Spinal cord (tissue), 10 donors: ENCODE data around the gene ENO2. TPM values are rescaled to one million over a fixed set of nuclear protein-coding genes. Genes with fewer than 3 reads are reported as not detected.
"Not testable (repeated sequence)": the region's sequence is repeated elsewhere in the genome, so short reads cannot be mapped to it uniquely, and the experiment has no call there.

Experiments used
- DNase-seq, 6 donors: peaks; one replicate each; pipeline versions ENCODE4 v3.0.0 to v3.0.0-alpha.2; 2013 to 2015; ENCODE audit warnings: low spot score in 6 of 6, low read depth in 4 of 6
- H3K27ac ChIP-seq: one replicate; pipeline ENCODE4 v1.5.1; 2013; ENCODE audit warnings: low read depth, low read length, control low read depth
- H3K27me3 ChIP-seq: one replicate; pipeline ENCODE4 v1.6.1; 2013; ENCODE audit warnings: low read length; ENCODE audit not compliant: control insufficient read depth, insufficient read depth
- H3K36me3 ChIP-seq: one replicate; pipeline ENCODE4 v1.6.1; 2013; ENCODE audit warnings: low read length; ENCODE audit not compliant: control insufficient read depth, insufficient read depth
- H3K4me1 ChIP-seq: one replicate; pipeline ENCODE4 v1.6.1; 2013; ENCODE audit warnings: low read length; ENCODE audit not compliant: control insufficient read depth, insufficient read depth
- H3K4me3 ChIP-seq: one replicate; pipeline ENCODE4 v1.5.1; 2013; ENCODE audit warnings: low read depth, low read length, control low read depth
- H3K9me3 ChIP-seq: one replicate; pipeline ENCODE4 v1.6.1; 2013; ENCODE audit warnings: low read length; ENCODE audit not compliant: control insufficient read depth, insufficient read depth
- WGBS: methylation state at CpG from one replicate; pipeline ENCODE4 v1.1.5; 2013; ENCODE audit warnings: missing lambda C conversion rate; ENCODE audit not compliant: insufficient coverage; 5-methylcytosine and 5-hydroxymethylcytosine counted together
- polyA plus RNA-seq, 2 donors: library from polyadenylated mRNA; unstranded; fragments of 120-200 nt; gene quantifications; one replicate each; pipeline ENCODE4 v1.2.1, GENCODE V29; 2013; ENCODE audit not compliant: insufficient read length in 2 of 2
- total RNA-seq, 2 donors: library from RNA; depleted of rRNA in 1 of 2; stranded (reverse); fragments of 120-200 nt in 1 of 2; fragments of >200 nt in 1 of 2; gene quantifications; one replicate each; pipeline versions ENCODE4 v1.2.3 to v1.2.4, GENCODE V29; 2013 to 2014
- donor health status: healthy.

The ENO2 gene
- total and polyA plus RNA-seq, 4 donors: 118 to 640 (median 461) TPM

DNA sequence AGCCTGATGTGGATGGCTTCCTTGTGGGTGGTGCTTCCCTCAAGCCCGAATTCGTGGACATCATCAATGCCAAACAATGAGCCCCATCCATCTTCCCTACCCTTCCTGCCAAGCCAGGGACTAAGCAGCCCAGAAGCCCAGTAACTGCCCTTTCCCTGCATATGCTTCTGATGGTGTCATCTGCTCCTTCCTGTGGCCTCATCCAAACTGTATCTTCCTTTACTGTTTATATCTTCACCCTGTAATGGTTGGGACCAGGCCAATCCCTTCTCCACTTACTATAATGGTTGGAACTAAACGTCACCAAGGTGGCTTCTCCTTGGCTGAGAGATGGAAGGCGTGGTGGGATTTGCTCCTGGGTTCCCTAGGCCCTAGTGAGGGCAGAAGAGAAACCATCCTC is 44.1 kb upstream of the ENO2 start:
- Histone ChIP-seq H3K4me1 (peaks cover 56% of the 10 kb centered on the region), H3K36me3 (peaks cover 43% of the 10 kb centered on the region)
- 100% methylated on average over 1 of the region's 4 CpGs for WGBS
- not testable (repeated sequence) for DNase-seq, H3K9me3 ChIP-seq, H3K4me3 ChIP-seq, H3K27me3 ChIP-seq, H3K27ac ChIP-seq

GRCh38 chr12:6871052-6871957 is 43.1 kb upstream of the ENO2 start:
- H3K36me3 ChIP-seq: peaks cover 33% of the 10 kb centered on the region
- DNase-seq: no peak
- H3K4me1 ChIP-seq: peaks cover 56% of the 10 kb centered on the region
- H3K4me3 ChIP-seq: peak overlapping the region; percentile 73
- H3K9me3 ChIP-seq: no peaks in the 10 kb centered on the region
- no peaks in the 10 kb centered on the region for H3K27me3 ChIP-seq
- 80% methylated on average over 11 of the region's 12 CpGs for WGBS
- no peak overlapping the region for H3K27ac ChIP-seq

DNA sequence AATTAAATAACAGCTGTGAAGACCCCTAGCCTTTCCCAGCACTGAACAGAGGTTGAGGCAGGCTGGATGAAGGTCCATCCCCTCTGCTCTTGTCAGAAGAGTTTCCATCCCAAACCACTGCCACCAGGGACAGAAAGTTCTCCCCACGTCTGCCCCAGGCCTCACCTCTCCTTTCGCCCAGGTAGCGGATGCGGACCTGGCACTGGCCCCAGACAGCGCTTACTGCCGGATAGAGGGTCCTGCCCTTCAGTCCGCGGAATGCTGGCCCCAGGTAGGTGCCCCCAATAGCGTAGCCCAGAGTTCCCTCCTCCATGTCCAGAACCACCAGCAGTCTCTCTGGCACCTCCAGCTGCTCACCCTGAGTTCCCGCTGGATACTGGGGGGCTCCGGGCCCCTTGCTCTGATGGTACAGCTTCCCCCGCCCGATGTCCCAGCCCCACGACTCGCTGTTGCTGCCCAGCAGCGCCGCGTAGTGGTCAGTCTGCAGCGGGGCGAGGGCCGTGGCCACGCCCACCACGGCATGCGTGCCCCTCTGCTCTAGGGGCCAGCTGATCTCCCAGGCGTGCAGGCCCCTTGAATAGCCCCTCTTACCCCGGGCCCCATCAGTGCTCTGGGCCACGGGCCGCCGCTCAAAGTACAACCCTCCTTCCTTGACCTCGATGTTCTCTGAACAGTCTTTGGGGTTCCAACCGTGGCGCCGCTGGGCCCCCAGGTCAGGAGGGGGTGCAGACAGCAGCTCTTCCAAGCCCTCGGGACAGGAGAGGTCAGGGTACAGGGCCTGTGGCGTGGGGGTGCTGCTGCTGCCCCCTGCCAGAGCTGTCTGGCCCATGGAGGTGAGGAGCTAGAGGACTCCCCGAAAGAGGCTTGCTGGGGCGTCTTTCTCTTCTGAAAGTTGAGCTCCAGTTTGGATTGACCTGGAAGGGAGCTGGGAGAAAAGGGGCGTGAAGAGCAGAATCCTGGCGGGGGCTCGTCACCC is 42.0 kb upstream of the ENO2 start:
- H3K27me3 ChIP-seq: no peaks in the 10 kb centered on the region
- H3K27ac ChIP-seq: peak overlapping the region; percentile 76
- DNase-seq: peak in 5 of 6 donors; percentile 63 to 92 (median 68)
- H3K36me3 ChIP-seq: peaks cover 29% of the 10 kb centered on the region
- H3K4me3 ChIP-seq: peak overlapping the region; percentile 73
- WGBS: 1% methylated on average over 35 of the region's 40 CpGs
- no peaks in the 10 kb centered on the region for H3K9me3 ChIP-seq
- H3K4me1 ChIP-seq: peaks cover 50% of the 10 kb centered on the region

DNA sequence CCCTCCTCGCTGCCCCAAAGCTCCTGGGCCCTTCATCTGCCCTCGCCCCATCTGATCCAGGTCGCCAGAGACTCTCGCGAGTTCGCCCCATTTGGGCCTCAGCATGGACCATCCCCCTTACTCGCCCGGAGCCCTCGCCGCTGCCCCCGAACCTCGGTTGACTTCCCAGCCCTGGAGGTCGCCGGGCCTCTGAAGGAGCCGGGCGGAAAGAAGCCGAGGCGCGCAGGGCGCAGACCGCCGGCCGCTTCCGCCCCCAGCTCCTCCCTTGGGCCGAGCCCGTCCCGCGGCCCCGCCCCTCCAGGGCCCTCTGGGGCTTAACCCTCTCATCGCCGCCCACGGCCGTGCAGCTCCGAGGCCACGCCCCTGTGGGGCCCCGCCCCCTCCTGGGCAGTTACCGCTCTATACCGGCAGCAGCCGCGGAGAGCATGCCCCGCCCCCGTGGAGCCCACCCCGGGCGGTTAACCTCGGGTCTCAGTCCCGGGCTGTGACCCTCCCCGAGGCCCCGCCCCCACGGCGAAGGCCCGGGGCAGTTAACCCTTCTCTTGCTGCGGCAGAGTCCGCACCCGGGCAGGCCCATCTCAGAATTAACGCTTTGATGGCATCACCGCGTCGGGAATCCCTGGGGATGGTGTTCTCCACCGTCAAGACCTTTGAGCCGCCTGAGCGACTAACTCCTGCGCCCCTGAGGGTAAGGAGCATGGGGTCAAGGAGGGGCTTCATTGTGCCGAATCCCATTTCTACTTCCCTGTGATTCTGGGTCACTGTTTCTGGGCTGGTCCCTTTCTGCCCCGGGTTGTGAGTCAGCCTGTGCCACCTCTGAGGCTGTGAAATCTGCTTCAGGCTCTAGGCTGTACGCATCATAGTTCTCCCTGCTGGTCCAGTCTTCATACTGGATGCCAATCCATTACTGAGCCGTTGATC is 41.0 kb upstream of the ENO2 start, which contains the start of gene SPSB2:
Gene SPSB2, minus strand, starts transcription at position 210 of the 921 bp plus-strand sequence. CDS start 402 bp downstream, outside the sequence.
- Histone ChIP-seq H3K36me3 (peaks cover 29% of the 10 kb centered on the region), H3K9me3 (no peaks in the 10 kb centered on the region), H3K4me1 (peaks cover 47% of the 10 kb centered on the region), H3K27ac (peak within 1 kb of the TSS; percentile 92), H3K4me3 (peak within 1 kb of the TSS; percentile 73), H3K27me3 (no peaks in the 10 kb centered on the region)
- peak; percentile 75 to 98 (median 88) for DNase-seq
- WGBS: under 1% methylated on average over 66 of the region's 66 CpGs

DNA sequence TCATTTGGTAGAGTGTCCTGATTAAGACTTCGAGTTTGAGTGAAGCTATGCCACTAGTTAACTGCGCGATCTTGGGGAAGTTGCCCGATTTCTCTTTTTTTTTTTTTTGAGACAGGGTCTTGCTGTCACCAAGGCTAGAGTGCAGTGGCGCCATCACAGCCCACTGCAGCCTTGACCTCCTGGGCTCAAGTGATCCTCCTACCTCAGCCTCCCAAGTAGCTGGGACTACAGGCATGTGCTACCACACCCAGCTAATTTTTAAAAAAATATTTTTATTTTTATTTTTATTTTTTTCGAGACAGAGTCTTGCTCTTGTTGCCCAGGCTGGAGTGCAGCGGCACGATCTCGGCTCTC is 40.4 kb upstream of the ENO2 start:
- H3K36me3 ChIP-seq: peaks cover 29% of the 10 kb centered on the region
- peaks cover 40% of the 10 kb centered on the region for H3K4me1 ChIP-seq
- H3K9me3 ChIP-seq, DNase-seq, H3K27me3 ChIP-seq: not testable (repeated sequence)
- peak overlapping the region; percentile 92 for H3K27ac ChIP-seq
- peak overlapping the region; percentile 73 for H3K4me3 ChIP-seq
- WGBS: 0% methylated on average over 2 of the region's 9 CpGs

DNA sequence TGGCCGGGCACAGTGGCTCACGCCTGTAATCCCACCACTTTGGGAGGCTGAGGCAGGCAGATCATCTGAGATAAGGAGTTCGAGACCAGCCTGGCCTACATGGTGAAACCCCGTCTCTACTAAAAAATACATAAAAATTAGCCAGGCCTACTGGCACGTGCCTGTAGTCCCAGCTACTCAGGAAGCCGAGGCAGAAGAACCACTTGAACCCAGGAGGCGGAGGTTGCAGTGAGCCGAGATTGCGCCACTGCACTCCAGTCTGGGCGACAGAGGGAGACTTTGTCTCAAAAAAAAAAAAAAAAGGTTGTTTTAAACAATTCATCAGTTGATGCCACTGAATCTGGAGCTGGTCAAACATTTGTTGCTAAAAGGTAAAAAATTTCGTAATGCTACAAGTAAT is 34.6 kb upstream of the ENO2 start:
- not testable (repeated sequence) for DNase-seq, H3K4me1 ChIP-seq, H3K9me3 ChIP-seq, H3K27ac ChIP-seq, H3K4me3 ChIP-seq, H3K27me3 ChIP-seq
- 85% methylated on average over 7 of the region's 11 CpGs for WGBS
- H3K36me3 ChIP-seq: peaks cover 16% of the 10 kb centered on the region

DNA sequence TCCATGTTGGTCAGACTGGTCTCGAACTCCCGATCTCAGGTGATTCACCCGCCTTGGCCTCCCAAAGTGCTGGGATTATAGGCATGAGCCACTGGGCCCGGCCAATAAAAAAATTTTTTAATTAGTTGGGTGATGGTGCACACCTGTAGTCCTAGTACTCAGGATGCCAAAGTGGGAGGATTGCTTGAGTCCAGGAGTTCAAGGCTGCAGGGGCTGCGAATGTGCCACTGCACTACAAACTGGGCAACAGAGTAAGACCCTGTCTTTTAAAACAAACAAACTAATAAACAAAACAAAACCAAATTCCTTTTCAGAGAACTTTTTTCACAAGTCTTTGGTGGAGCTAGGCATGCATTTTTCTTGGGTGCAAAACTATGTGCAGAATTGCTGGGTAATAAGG is 31.1 kb upstream of the ENO2 start:
- WGBS: 100% methylated on average over 4 of the region's 5 CpGs
- Histone ChIP-seq H3K4me1 (no peaks in the 10 kb centered on the region), H3K36me3 (peaks cover 16% of the 10 kb centered on the region), H3K4me3 (no peak overlapping the region), H3K27ac (no peak overlapping the region), H3K9me3 (no peaks in the 10 kb centered on the region), H3K27me3 (no peaks in the 10 kb centered on the region)
- DNase-seq: no peak

- peaks cover 16% of the 10 kb centered on the region for H3K36me3 ChIP-seq
- DNase-seq: no peak
- H3K4me1 ChIP-seq: no peaks in the 10 kb centered on the region
- no peak overlapping the region for H3K27ac ChIP-seq
- H3K27me3 ChIP-seq: no peaks in the 10 kb centered on the region
- no peaks in the 10 kb centered on the region for H3K9me3 ChIP-seq
- H3K4me3 ChIP-seq: no peak overlapping the region
- WGBS: 95% methylated on average over 11 of the region's 11 CpGs
Observed at GRCh38 chr12:6883683-6884082, 30.7 kb upstream of the ENO2 start.

DNA sequence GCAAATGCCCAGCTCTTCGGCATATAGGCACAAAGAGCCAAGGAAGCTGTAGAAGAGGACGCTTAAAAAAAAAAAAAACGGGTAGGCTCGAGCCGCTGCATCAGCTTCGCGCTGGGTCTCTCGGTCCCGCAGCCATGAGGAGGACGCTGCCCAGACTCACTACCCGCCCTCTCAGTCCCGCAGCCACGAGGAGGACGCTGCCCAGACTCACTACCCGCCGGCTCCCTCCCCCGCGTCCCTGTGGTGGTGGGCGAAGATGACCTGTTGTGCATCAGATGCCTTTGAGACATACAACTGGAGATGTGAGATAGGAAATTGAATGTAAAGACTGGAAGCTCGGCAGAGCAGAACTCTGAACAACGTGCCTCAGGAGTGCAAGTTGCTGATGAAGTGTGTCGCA is 29.8 kb upstream of the ENO2 start:
- 66% methylated on average over 21 of the region's 22 CpGs for WGBS
- H3K4me3 ChIP-seq: no peak overlapping the region
- H3K27ac ChIP-seq: no peak overlapping the region
- peaks cover 13% of the 10 kb centered on the region for H3K36me3 ChIP-seq
- no peaks in the 10 kb centered on the region for H3K4me1 ChIP-seq
- DNase-seq: no peak
- H3K9me3 ChIP-seq: no peaks in the 10 kb centered on the region
- no peaks in the 10 kb centered on the region for H3K27me3 ChIP-seq
